KMS-11 (cell line): ENCODE data around the gene HEXIM2.

Experiments
- H2AFZ ChIP-seq: fragments of 200-600 bp; sonication (generic); 2 replicates; pipeline ENCODE4 v1.6.1; 2016; ENCODE audit warnings: antibody characterized with exemption, mixed run types, low read depth
- H3K27ac ChIP-seq: fragments of 200-600 bp; sonication (generic); 2 replicates; pipeline ENCODE4 v1.6.1; 2016; ENCODE audit warnings: mild to moderate bottlenecking, mixed run types
- H3K27me3 ChIP-seq: fragments of 200-600 bp; sonication (generic); 2 replicates; pipeline ENCODE4 v1.6.1; 2017; ENCODE audit warnings: mild to moderate bottlenecking, low read depth, mixed run types, moderate library complexity; ENCODE audit not compliant: insufficient read depth
- H3K36me3 ChIP-seq: fragments of 200-600 bp; sonication (generic); 2 replicates; pipeline ENCODE4 v1.6.1; 2017; ENCODE audit warnings: mild to moderate bottlenecking, mixed run types; ENCODE audit not compliant: insufficient read depth
- H3K4me1 ChIP-seq: fragments of 200-600 bp; sonication (generic); 2 replicates; pipeline ENCODE4 v1.6.1; 2016; ENCODE audit warnings: mild to moderate bottlenecking, low read depth, mixed run types; ENCODE audit not compliant: poor library complexity, severe bottlenecking
- H3K4me2 ChIP-seq: fragments of 200-600 bp; sonication (generic); 2 replicates; pipeline ENCODE4 v1.7.0; 2016; ENCODE audit warnings: mild to moderate bottlenecking, mixed run types
- H3K4me3 ChIP-seq: fragments of 200-600 bp; sonication (generic); IDR thresholded peaks from 2 replicates; pipeline ENCODE4 v1.6.1; 2017; ENCODE audit warnings: low read depth, low read length, mixed read lengths; ENCODE audit not compliant: insufficient read depth
- H3K79me2 ChIP-seq: fragments of 200-600 bp; sonication (generic); 2 replicates; pipeline ENCODE4 v1.6.1; 2016; ENCODE audit warnings: low read depth, mixed run types; ENCODE audit not compliant: insufficient read depth
- H3K9ac ChIP-seq: fragments of 200-600 bp; sonication (generic); 2 replicates; pipeline ENCODE4 v1.6.1; 2016; ENCODE audit warnings: mild to moderate bottlenecking, mixed run types
- H4K20me1 ChIP-seq: fragments of 200-600 bp; sonication (generic); 2 replicates; pipeline ENCODE4 v1.6.1; 2016; ENCODE audit warnings: mild to moderate bottlenecking, mixed run types; ENCODE audit not compliant: insufficient read depth
- TF ChIP-seq, protein P1 (sequence below): fragments of 200-600 bp; sonication (generic); conservative IDR thresholded peaks from 2 replicates; pipeline ENCODE4 v1.6.1; 2017; ENCODE audit warnings: low read depth, mild to moderate bottlenecking, antibody characterized with exemption, low read length, moderate library complexity, mixed read lengths

Gene HEXIM2

GRCh38 chr17:45146166-45146565 is 15.5 kb upstream of the HEXIM2 start:
- Histone ChIP-seq H3K4me2 (peak overlapping the region; percentile 58), H3K27ac (no peak overlapping the region; the same call in 1 of the 2 replicates), H3K9ac (no peak overlapping the region), H3K36me3 (no peaks in the 10 kb centered on the region), H3K27me3 (no peaks in the 10 kb centered on the region), H4K20me1 (no peaks in the 10 kb centered on the region), H3K4me3 (no peak overlapping the region), H3K4me1 (peaks cover 17% of the 10 kb centered on the region), H2AFZ (no peak overlapping the region), H3K79me2 (peaks cover 13% of the 10 kb centered on the region; the same call in 1 of the 2 replicates)
- TF ChIP-seq, protein P1, sequence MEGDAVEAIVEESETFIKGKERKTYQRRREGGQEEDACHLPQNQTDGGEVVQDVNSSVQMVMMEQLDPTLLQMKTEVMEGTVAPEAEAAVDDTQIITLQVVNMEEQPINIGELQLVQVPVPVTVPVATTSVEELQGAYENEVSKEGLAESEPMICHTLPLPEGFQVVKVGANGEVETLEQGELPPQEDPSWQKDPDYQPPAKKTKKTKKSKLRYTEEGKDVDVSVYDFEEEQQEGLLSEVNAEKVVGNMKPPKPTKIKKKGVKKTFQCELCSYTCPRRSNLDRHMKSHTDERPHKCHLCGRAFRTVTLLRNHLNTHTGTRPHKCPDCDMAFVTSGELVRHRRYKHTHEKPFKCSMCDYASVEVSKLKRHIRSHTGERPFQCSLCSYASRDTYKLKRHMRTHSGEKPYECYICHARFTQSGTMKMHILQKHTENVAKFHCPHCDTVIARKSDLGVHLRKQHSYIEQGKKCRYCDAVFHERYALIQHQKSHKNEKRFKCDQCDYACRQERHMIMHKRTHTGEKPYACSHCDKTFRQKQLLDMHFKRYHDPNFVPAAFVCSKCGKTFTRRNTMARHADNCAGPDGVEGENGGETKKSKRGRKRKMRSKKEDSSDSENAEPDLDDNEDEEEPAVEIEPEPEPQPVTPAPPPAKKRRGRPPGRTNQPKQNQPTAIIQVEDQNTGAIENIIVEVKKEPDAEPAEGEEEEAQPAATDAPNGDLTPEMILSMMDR, result no peak

DNA sequence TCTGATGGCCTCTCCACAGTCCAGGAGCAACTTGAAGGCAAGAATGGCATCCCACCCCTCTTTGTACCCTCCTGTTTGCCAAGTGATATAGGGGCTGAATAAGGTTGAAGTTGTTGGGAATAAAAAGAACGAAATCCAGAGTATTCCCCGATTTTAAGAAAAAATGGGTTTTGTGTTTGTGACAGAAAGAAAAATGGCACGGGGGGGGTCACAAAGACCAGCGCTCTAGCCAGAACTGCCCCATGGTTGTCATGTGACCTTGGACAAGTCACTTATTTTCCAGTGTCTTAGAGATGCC is 15.1 kb upstream of the HEXIM2 start:
- H2AFZ ChIP-seq, result peak overlapping the region; percentile 58

DNA sequence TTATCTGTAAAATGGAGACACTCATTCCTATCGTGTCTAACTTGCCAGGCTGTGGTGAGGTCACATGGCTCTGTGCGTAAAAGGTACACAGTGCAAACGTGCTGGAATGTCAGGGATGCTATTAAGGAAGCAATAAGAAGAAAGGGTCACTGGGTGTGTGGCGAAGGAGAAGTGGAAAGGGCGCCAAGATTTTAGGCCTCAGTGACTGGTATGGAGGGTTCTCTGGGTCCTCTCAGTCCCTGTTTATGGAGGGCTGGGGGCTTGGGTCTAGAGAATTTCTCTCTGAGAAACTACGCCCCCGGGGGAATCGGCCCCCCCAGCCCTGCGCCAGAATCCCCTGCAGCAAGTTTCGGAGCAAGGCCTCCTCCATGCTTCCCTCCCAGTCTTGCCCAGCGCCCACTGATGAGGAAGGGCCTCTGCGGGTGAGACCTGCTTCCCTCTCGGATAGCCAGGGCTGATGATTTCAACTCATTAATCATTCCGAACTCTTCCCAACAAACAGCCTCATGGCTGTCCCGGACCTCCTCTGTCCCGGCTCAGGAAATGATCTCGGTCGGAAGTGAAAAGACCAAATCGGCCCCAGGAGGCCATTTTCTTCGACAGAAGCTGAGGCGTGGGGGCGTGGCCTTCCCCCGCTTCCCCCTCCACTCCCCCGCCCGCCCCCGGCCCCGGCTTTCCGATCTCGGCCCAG is 14.6 kb upstream of the HEXIM2 start:
- H3K9ac ChIP-seq, result peak overlapping the region; percentile 85
- no peaks in the 10 kb centered on the region for H3K36me3 ChIP-seq
- H3K27me3 ChIP-seq, result no peaks in the 10 kb centered on the region
- H3K4me2 ChIP-seq, result peak overlapping the region; percentile 58
- H3K4me1 ChIP-seq, result peaks cover 26% of the 10 kb centered on the region
- TF ChIP-seq, protein P1, result no peak
- H4K20me1 ChIP-seq, result no peaks in the 10 kb centered on the region
- H3K4me3 ChIP-seq, result no peak overlapping the region
- peak overlapping the region; percentile 90 for H3K27ac ChIP-seq
- H3K79me2 ChIP-seq, result peaks cover 19% of the 10 kb centered on the region; the same call in 1 of the 2 replicates
- H2AFZ ChIP-seq, result peak overlapping the region; percentile 58

More for the DNA sequence above, 15.1 kb upstream of the HEXIM2 start:
- Histone ChIP-seq H3K4me2 (peak overlapping the region; percentile 58), H3K9ac (peak overlapping the region; percentile 85; the same call in 1 of the 2 replicates), H3K79me2 (peaks cover 17% of the 10 kb centered on the region; the same call in 1 of the 2 replicates), H3K4me1 (peaks cover 21% of the 10 kb centered on the region), H3K4me3 (no peak overlapping the region), H3K27ac (peak overlapping the region; percentile 90; the same call in 1 of the 2 replicates), H3K27me3 (no peaks in the 10 kb centered on the region), H3K36me3 (no peaks in the 10 kb centered on the region), H4K20me1 (no peaks in the 10 kb centered on the region)
- TF ChIP-seq, protein P1, result no peak

- peak overlapping the region; percentile 90 for H3K27ac ChIP-seq
- peak overlapping the region; percentile 58 for H2AFZ ChIP-seq
- no peaks in the 10 kb centered on the region for H4K20me1 ChIP-seq
- no peaks in the 10 kb centered on the region for H3K27me3 ChIP-seq
- H3K4me1 ChIP-seq, result peaks cover 33% of the 10 kb centered on the region
- peaks cover 19% of the 10 kb centered on the region; the same call in 1 of the 2 replicates for H3K79me2 ChIP-seq
- no peak overlapping the region for H3K4me3 ChIP-seq
- peak overlapping the region; percentile 85 for H3K9ac ChIP-seq
- TF ChIP-seq, protein P1, result no peak
- no peaks in the 10 kb centered on the region for H3K36me3 ChIP-seq
- H3K4me2 ChIP-seq, result peak overlapping the region; percentile 58
These were observed 14.0 kb upstream of the HEXIM2 start for GRCh38 chr17:45147581-45148182.
